H9 (cell line): ENCODE measurements around the gene DHRS13. TPM values are rescaled to one million over a fixed set of nuclear protein-coding genes. Genes with fewer than 3 reads are reported as not detected.

Source experiments
- DNase-seq: peaks from one replicate; pipeline ENCODE4 v3.0.0-alpha.2; 2017
- H2AFZ ChIP-seq: one replicate; pipeline ENCODE4 v1.6.1; 2013; ENCODE audit warnings: mild to moderate bottlenecking, low read length, control low read depth, moderate library complexity
- H2AK5ac ChIP-seq: 2 replicates; pipeline ENCODE4 v1.6.1; 2013; ENCODE audit warnings: low read length, control low read depth, mixed read lengths; ENCODE audit not compliant: insufficient read length
- H2BK120ac ChIP-seq: one replicate; pipeline ENCODE4 v1.6.1; 2013; ENCODE audit warnings: low read depth, mild to moderate bottlenecking, low read length, control low read depth, inconsistent platforms; ENCODE audit not compliant: poor library complexity, severe bottlenecking
- H2BK12ac ChIP-seq: 2 replicates; pipeline ENCODE4 v1.6.1; 2013; ENCODE audit warnings: low read length, control low read depth, mixed read lengths, low read depth; ENCODE audit not compliant: insufficient read length
- H2BK15ac ChIP-seq: 2 replicates; pipeline ENCODE4 v1.6.1; 2013; ENCODE audit warnings: low read depth, low read length, control low read depth
- H2BK20ac ChIP-seq: one replicate; pipeline ENCODE4 v1.6.1; 2013; ENCODE audit warnings: low read depth, mild to moderate bottlenecking, low read length, control low read depth, inconsistent platforms; ENCODE audit not compliant: poor library complexity, severe bottlenecking
- H2BK5ac ChIP-seq: 2 replicates; pipeline ENCODE4 v1.6.1; 2013; ENCODE audit warnings: low read length, control low read depth, mixed read lengths; ENCODE audit not compliant: insufficient read length
- H3K14ac ChIP-seq: 2 replicates; pipeline ENCODE4 v1.6.1; 2013; ENCODE audit warnings: low read length, control low read depth; ENCODE audit not compliant: insufficient read depth
- H3K18ac ChIP-seq: 2 replicates; pipeline ENCODE4 v1.6.1; 2013; ENCODE audit warnings: low read depth, mild to moderate bottlenecking, mixed read lengths, low read length, control low read depth; ENCODE audit not compliant: insufficient read length
- H3K23ac ChIP-seq: 2 replicates; pipeline ENCODE4 v1.6.1; 2013; ENCODE audit warnings: low read length, control low read depth, mixed read lengths, low read depth; ENCODE audit not compliant: insufficient read length
- H3K23me2 ChIP-seq: 2 replicates; pipeline ENCODE4 v1.6.1; 2013; ENCODE audit warnings: low read depth, mild to moderate bottlenecking, mixed read lengths, low read length, control low read depth; ENCODE audit not compliant: insufficient read length, poor library complexity, severe bottlenecking
- H3K27ac ChIP-seq: 2 replicates; pipeline ENCODE4 v1.5.1; 2013; ENCODE audit warnings: low read length, control low read depth, mixed read lengths, low read depth; ENCODE audit not compliant: insufficient read length
- H3K27me3 ChIP-seq: 2 replicates; pipeline ENCODE4 v1.6.1; 2013; ENCODE audit warnings: low read length, control low read depth, inconsistent platforms; ENCODE audit not compliant: insufficient read depth
- H3K4ac ChIP-seq: 2 replicates; pipeline ENCODE4 v1.6.1; 2013; ENCODE audit warnings: low read depth, mild to moderate bottlenecking, control low read depth, inconsistent platforms, low read length, moderate library complexity
- H3K4me1 ChIP-seq: 2 replicates; pipeline ENCODE4 v1.6.1; 2013; ENCODE audit warnings: low read length, control low read depth, inconsistent platforms; ENCODE audit not compliant: insufficient read depth
- H3K4me2 ChIP-seq: 2 replicates; pipeline ENCODE4 v1.6.1; 2013; ENCODE audit warnings: low read length, control low read depth, mixed read lengths; ENCODE audit not compliant: insufficient read length, insufficient read depth
- H3K56ac ChIP-seq: 2 replicates; pipeline ENCODE4 v1.6.1; 2013; ENCODE audit warnings: low read depth, mild to moderate bottlenecking, mixed read lengths, low read length, control low read depth; ENCODE audit not compliant: insufficient read length
- H3K79me1 ChIP-seq: 2 replicates; pipeline ENCODE4 v1.6.1; 2013; ENCODE audit warnings: low read depth, mild to moderate bottlenecking, moderate library complexity, low read length, control low read depth, inconsistent platforms; ENCODE audit not compliant: insufficient read depth, poor library complexity, severe bottlenecking
- H3K79me2 ChIP-seq: 2 replicates; pipeline ENCODE4 v1.6.1; 2013; ENCODE audit warnings: low read length, control low read depth, inconsistent platforms; ENCODE audit not compliant: insufficient read depth
- H3K9ac ChIP-seq: 2 replicates; pipeline ENCODE4 v1.6.1; 2013; ENCODE audit warnings: low read length, control low read depth, mixed read lengths; ENCODE audit not compliant: insufficient read length; ENCODE audit errors: extremely low read depth
- H3K9me3 ChIP-seq: one replicate; pipeline ENCODE4 v1.6.1; 2013; ENCODE audit warnings: low read depth, low read length, inconsistent platforms; ENCODE audit not compliant: control insufficient read depth
- H3T11ph ChIP-seq: one replicate; pipeline ENCODE4 v1.6.1; 2013; ENCODE audit warnings: mild to moderate bottlenecking, low read length, control low read depth, inconsistent platforms
- H4K20me1 ChIP-seq: one replicate; pipeline ENCODE4 v1.6.1; 2013; ENCODE audit not compliant: control insufficient read depth, insufficient read length, insufficient read depth
- H4K5ac ChIP-seq: 2 replicates; pipeline ENCODE4 v1.6.1; 2013; ENCODE audit warnings: low read depth, mild to moderate bottlenecking, mixed read lengths, low read length, control low read depth; ENCODE audit not compliant: insufficient read length
- H4K8ac ChIP-seq: replicated peaks from 2 replicates; pipeline ENCODE4 v1.6.1; 2013; ENCODE audit warnings: low read length, control low read depth, mixed read lengths, low read depth; ENCODE audit not compliant: insufficient read length
- H4K91ac ChIP-seq: 2 replicates; pipeline ENCODE4 v1.6.1; 2013; ENCODE audit warnings: low read depth, mild to moderate bottlenecking, moderate library complexity, mixed read lengths, low read length, control low read depth; ENCODE audit not compliant: insufficient read length
- H3K27ac Mint-ChIP-seq, 3 experiments: 2 replicates in 2 of 3; 3 replicates in 1 of 3; pipeline ENCODE4 v1.8.0; 2020 to 2021; ENCODE audit warnings: mixed read lengths in 3 of 3, mild to moderate bottlenecking in 1 of 3, moderate library complexity in 1 of 3
- H3K27me3 Mint-ChIP-seq: 2 replicates; pipeline ENCODE4 v1.8.0; 2021; ENCODE audit warnings: low read depth, mild to moderate bottlenecking, moderate library complexity, mixed read lengths
- H3K36me3 Mint-ChIP-seq, 3 experiments: 2 replicates in 2 of 3; 3 replicates in 1 of 3; pipeline ENCODE4 v1.8.0; 2020 to 2021; ENCODE audit warnings: low read depth in 3 of 3, mixed read lengths in 3 of 3; ENCODE audit not compliant: insufficient read depth in 1 of 3
- H3K4me1 Mint-ChIP-seq, 2 experiments: 2 replicates each; pipeline ENCODE4 v1.8.0; 2020; ENCODE audit warnings: mixed read lengths in 2 of 2
- H3K4me3 Mint-ChIP-seq, 2 experiments: 2 replicates in 1 of 2; 3 replicates in 1 of 2; pipeline ENCODE4 v1.8.0; 2020 to 2021; ENCODE audit warnings: mild to moderate bottlenecking in 2 of 2, mixed read lengths in 2 of 2, moderate library complexity in 1 of 2
- H3K9me3 Mint-ChIP-seq, 2 experiments: 2 replicates in 1 of 2; 3 replicates in 1 of 2; pipeline ENCODE4 v1.8.0; 2020; ENCODE audit warnings: mild to moderate bottlenecking in 2 of 2, mixed read lengths in 2 of 2, moderate library complexity in 1 of 2
- WGBS: extraction: QIAGEN DNeasy Blood & Tissue Kit; methylation state at CpG from one replicate; pipeline ENCODE4 v1.1.7; 2013; ENCODE audit warnings: missing lambda C conversion rate, low lambda C conversion rate, mixed read lengths; ENCODE audit not compliant: insufficient read length; ENCODE audit errors: extremely low coverage; 5-methylcytosine and 5-hydroxymethylcytosine counted together
- total RNA-seq: library from RNA; stranded (reverse); gene quantifications from 2 replicates; pipeline ENCODE4 v1.2.1, GENCODE V29; 2021
- TF ChIP-seq, protein P1 (sequence below): fragments of 200-600 bp; sonication (generic); conservative IDR thresholded peaks from 3 replicates; pipeline ENCODE4 v1.8.0; 2021; ENCODE audit warnings: antibody characterized with exemption, mild to moderate bottlenecking

The DHRS13 gene
- total RNA-seq, 1 experiment from 2014 or later, result 29.6 TPM

DNA sequence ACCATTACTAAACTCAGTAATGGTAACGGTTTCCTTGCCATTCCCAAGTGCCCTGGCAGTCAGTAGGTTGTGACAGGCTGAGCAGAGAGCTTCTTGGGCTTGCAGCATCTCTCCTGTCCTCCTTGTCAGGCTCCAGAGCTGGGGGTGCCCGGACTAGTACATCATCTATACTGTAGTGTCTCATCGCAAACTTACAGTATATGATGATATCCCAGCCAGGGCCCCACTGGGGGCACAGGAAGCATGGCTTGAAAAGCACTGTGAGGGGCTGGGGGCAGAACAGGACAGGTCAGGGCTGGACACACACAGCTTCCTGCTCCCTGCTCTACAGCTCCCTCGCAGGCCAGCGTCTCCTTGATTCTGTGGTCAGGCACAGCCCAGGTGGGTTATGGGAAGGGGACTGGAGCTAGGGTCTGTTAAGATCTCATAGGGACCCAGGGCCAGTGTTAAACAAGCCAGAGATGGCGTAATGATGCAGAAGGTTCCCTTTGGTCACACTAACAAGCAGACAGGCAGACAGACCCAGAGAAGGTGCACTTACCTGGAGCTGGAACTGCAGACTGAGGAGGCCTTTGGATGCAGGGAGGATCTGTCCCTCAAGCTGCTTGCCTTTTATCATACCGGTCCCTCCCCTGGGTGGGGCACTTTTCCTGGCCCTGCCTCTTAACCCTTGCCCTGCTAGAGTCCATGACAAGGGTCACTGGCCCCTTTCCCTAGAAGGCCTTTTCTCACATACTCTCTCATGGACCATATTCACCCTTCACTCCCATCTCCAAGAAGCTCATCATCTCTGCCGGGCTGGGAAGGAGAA lies 41.3 kb downstream of the DHRS13 start:
- Histone ChIP-seq H2BK20ac (no peak overlapping the region), H4K20me1 (no peaks in the 10 kb centered on the region), H3K27ac (no peak overlapping the region), H3K4me1 (no peaks in the 10 kb centered on the region; the same call in 1 of the 2 replicates), H3K9me3 (no peaks in the 10 kb centered on the region), H3K4ac (no peak overlapping the region), H4K5ac (no peak overlapping the region), H2BK12ac (no peak overlapping the region), H3T11ph (no peak overlapping the region), H4K91ac (no peak overlapping the region), H2BK120ac (no peak overlapping the region), H2AFZ (no peak overlapping the region), H3K18ac (no peak overlapping the region), H3K14ac (no peak overlapping the region), H2BK15ac (no peak overlapping the region), H3K23ac (no peak overlapping the region), H2AK5ac (no peak overlapping the region), H3K23me2 (peaks cover 3% of the 10 kb centered on the region), H3K4me2 (no peak overlapping the region), H4K8ac (no peak overlapping the region), H3K9ac (no peak overlapping the region), H3K79me1 (no peaks in the 10 kb centered on the region), H3K56ac (no peak overlapping the region), H3K79me2 (no peaks in the 10 kb centered on the region), H3K27me3 (no peaks in the 10 kb centered on the region), H2BK5ac (no peak overlapping the region)
- peaks cover 14 to 21% of the 10 kb centered on the region in 2 experiments for H3K4me1 Mint-ChIP-seq
- no peaks in the 10 kb centered on the region; the same call in 1 of the 2 replicates for H3K27me3 Mint-ChIP-seq
- peaks cover 24 to 39% (median 38%) of the 10 kb centered on the region in 3 experiments for H3K36me3 Mint-ChIP-seq
- peak overlapping the region in 2 of 3 experiments; percentile 40 to 64; a peak in 3 of 7 replicates for H3K27ac Mint-ChIP-seq
- peak; percentile 67 for DNase-seq
- WGBS, result no CpG with 5 or more reads among the region's 8 CpGs
- H3K4me3 Mint-ChIP-seq, result peak overlapping the region; percentile 17 to 30; a peak in 2 of 5 replicates
- TF ChIP-seq, protein P1, sequence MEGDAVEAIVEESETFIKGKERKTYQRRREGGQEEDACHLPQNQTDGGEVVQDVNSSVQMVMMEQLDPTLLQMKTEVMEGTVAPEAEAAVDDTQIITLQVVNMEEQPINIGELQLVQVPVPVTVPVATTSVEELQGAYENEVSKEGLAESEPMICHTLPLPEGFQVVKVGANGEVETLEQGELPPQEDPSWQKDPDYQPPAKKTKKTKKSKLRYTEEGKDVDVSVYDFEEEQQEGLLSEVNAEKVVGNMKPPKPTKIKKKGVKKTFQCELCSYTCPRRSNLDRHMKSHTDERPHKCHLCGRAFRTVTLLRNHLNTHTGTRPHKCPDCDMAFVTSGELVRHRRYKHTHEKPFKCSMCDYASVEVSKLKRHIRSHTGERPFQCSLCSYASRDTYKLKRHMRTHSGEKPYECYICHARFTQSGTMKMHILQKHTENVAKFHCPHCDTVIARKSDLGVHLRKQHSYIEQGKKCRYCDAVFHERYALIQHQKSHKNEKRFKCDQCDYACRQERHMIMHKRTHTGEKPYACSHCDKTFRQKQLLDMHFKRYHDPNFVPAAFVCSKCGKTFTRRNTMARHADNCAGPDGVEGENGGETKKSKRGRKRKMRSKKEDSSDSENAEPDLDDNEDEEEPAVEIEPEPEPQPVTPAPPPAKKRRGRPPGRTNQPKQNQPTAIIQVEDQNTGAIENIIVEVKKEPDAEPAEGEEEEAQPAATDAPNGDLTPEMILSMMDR, result no peak
- no peaks in the 10 kb centered on the region for H3K9me3 Mint-ChIP-seq
